IMR-90 (cell line): Measurements from ENCODE around the gene NR1H2. TPM values are rescaled to one million over a fixed set of nuclear protein-coding genes. Genes with fewer than 3 reads are reported as not detected.

Experiments
- ATAC-seq: fragments of 200-7000 bp; cut with Tn5 transposase; 2 replicates; pipeline ENCODE4 v1.9.1; 2020; ENCODE audit warnings: low read depth, mild to moderate bottlenecking, moderate library complexity
- BruUV-seq: library from RNA; stranded (reverse); fragments of 400-500 nt; replicated peaks from 2 replicates; lab custom pipeline; 2021; lab: Mats Ljungman, UMichigan
- CTCF ChIA-PET: fragments of 300-600 bp; formaldehyde crosslinking; extraction: SDS; loops from one replicate; lab custom pipeline; 2021; ENCODE audit warnings: antibody characterized with exemption; lab: Yijun Ruan, JAX
- POLR2A ChIA-PET: fragments of 300-600 bp; sonication (Branson Sonifier 250); formaldehyde crosslinking; loops from one replicate; lab custom pipeline; 2022; ENCODE audit warnings: antibody characterized with exemption; ENCODE audit not compliant: unreplicated experiment; lab: Charles Lee
- DNase-seq: peaks from one replicate; pipeline ENCODE4 v3.0.0; 2013
- H2AFZ ChIP-seq: replicated peaks from 2 replicates; pipeline ENCODE3; 2013; ENCODE audit warnings: low read length, mild to moderate bottlenecking; ENCODE audit not compliant: poor library complexity
- H2AK5ac ChIP-seq: 2 replicates; pipeline ENCODE4 v1.6.1; 2013; ENCODE audit warnings: low read depth, low read length, inconsistent platforms
- H2AK9ac ChIP-seq: replicated peaks from 2 replicates; pipeline ENCODE3; 2013; ENCODE audit warnings: mild to moderate bottlenecking, low read depth, low read length, moderate library complexity; ENCODE audit not compliant: poor library complexity
- H2BK120ac ChIP-seq: 2 replicates; pipeline ENCODE4 v1.6.1; 2013; ENCODE audit warnings: low read depth, low read length, inconsistent platforms
- H2BK15ac ChIP-seq: 3 replicates; pipeline ENCODE4 v1.6.1; 2013; ENCODE audit warnings: low read depth, low read length, inconsistent platforms
- H2BK20ac ChIP-seq: 2 replicates; pipeline ENCODE4 v1.6.1; 2013; ENCODE audit warnings: low read depth, mild to moderate bottlenecking, inconsistent platforms, low read length, moderate library complexity
- H2BK5ac ChIP-seq: 2 replicates; pipeline ENCODE4 v1.6.1; 2013; ENCODE audit warnings: mild to moderate bottlenecking, low read depth, low read length, inconsistent platforms; ENCODE audit not compliant: poor library complexity, severe bottlenecking
- H3K14ac ChIP-seq: replicated peaks from 2 replicates; pipeline ENCODE4 v1.6.1; 2013; ENCODE audit warnings: low read depth, low read length, inconsistent platforms
- H3K18ac ChIP-seq: 2 replicates; pipeline ENCODE4 v1.6.1; 2013; ENCODE audit warnings: low read depth, low read length, control low read depth
- H3K23ac ChIP-seq: 2 replicates; pipeline ENCODE4 v1.6.1; 2013; ENCODE audit warnings: low read depth, low read length, inconsistent platforms
- H3K27ac ChIP-seq: 2 replicates; pipeline ENCODE4 v1.5.1; 2013; ENCODE audit warnings: mild to moderate bottlenecking, control low read depth, low read length; ENCODE audit not compliant: insufficient read depth
- H3K27me3 ChIP-seq: 2 replicates; pipeline ENCODE4 v1.6.1; 2013; ENCODE audit warnings: low read length; ENCODE audit not compliant: control insufficient read depth, insufficient read depth
- H3K36me3 ChIP-seq: 2 replicates; pipeline ENCODE4 v1.6.1; 2013; ENCODE audit warnings: low read length, mixed read lengths; ENCODE audit not compliant: control insufficient read depth, insufficient read depth
- H3K4ac ChIP-seq: 2 replicates; pipeline ENCODE4 v1.6.1; 2013; ENCODE audit warnings: low read depth, low read length, inconsistent platforms
- H3K4me1 ChIP-seq: 2 replicates; pipeline ENCODE4 v1.6.1; 2013; ENCODE audit warnings: low read length, mixed read lengths; ENCODE audit not compliant: control insufficient read depth, insufficient read depth
- H3K4me2 ChIP-seq: 2 replicates; pipeline ENCODE4 v1.6.1; 2013; ENCODE audit warnings: low read depth, mild to moderate bottlenecking, control low read depth, low read length, moderate library complexity
- H3K4me3 ChIP-seq: 2 replicates; pipeline ENCODE4 v1.5.1; 2013; ENCODE audit warnings: low read depth, mild to moderate bottlenecking, control low read depth, low read length, moderate library complexity; ENCODE audit not compliant: insufficient read depth
- H3K56ac ChIP-seq: 2 replicates; pipeline ENCODE4 v1.6.1; 2013; ENCODE audit warnings: low read length, inconsistent platforms; ENCODE audit not compliant: insufficient read depth; ENCODE audit errors: extremely low read depth
- H3K79me1 ChIP-seq, 2 experiments: 2 replicates each; pipeline ENCODE4 v1.6.1; 2013; ENCODE audit warnings: low read length in 2 of 2, inconsistent platforms in 1 of 2, low read depth in 1 of 2
- H3K9ac ChIP-seq: 2 replicates; pipeline ENCODE4 v1.6.1; 2013; ENCODE audit warnings: low read depth, low read length, control low read depth
- H3K9me1 ChIP-seq: 2 replicates; pipeline ENCODE4 v1.6.1; 2013; ENCODE audit warnings: low read length, inconsistent platforms; ENCODE audit not compliant: insufficient read depth
- H3K9me3 ChIP-seq: 2 replicates; pipeline ENCODE4 v1.6.1; 2013; ENCODE audit warnings: low read length; ENCODE audit not compliant: control insufficient read depth, insufficient read depth
- H4K20me1 ChIP-seq: 2 replicates; pipeline ENCODE4 v1.6.1; 2013; ENCODE audit warnings: low read length, inconsistent platforms; ENCODE audit not compliant: insufficient read depth
- H4K5ac ChIP-seq: 2 replicates; pipeline ENCODE4 v1.6.1; 2013; ENCODE audit warnings: mild to moderate bottlenecking, low read depth, low read length, control low read depth
- H4K8ac ChIP-seq, 2 experiments: 2 replicates each; pipeline ENCODE4 v1.6.1; 2013; ENCODE audit warnings: low read depth in 2 of 2, low read length in 2 of 2, control low read depth in 1 of 2, inconsistent platforms in 1 of 2
- H4K91ac ChIP-seq: 2 replicates; pipeline ENCODE4 v1.6.1; 2013; ENCODE audit warnings: low read depth, low read length, inconsistent platforms; ENCODE audit not compliant: insufficient read depth
- BHLHE40 ChIP-seq: fragments of 150-350 bp; IDR thresholded peaks from 2 replicates; pipeline ENCODE4 v1.6.1; 2016; ENCODE audit warnings: mild to moderate bottlenecking, low read depth, low read length
- CEBPB ChIP-seq: IDR thresholded peaks from 2 replicates; pipeline ENCODE4 v1.6.1; 2012; ENCODE audit warnings: low read depth, low read length, improper control_type of control experiment
- CHD1 ChIP-seq: IDR thresholded peaks from 2 replicates; pipeline ENCODE4 v1.6.1; 2012; ENCODE audit warnings: low read depth, low read length, improper control_type of control experiment
- FOS ChIP-seq: fragments of 150-350 bp; IDR thresholded peaks from 2 replicates; pipeline ENCODE4 v1.6.1; 2016; ENCODE audit warnings: low read depth, low read length
- MAFK ChIP-seq: IDR thresholded peaks from 2 replicates; pipeline ENCODE4 v1.6.1; 2012; ENCODE audit warnings: low read depth, low read length, improper control_type of control experiment
- MAZ ChIP-seq: IDR thresholded peaks from 2 replicates; pipeline ENCODE4 v1.6.1; 2012; ENCODE audit warnings: low read depth, mild to moderate bottlenecking, low read length, improper control_type of control experiment, moderate library complexity, borderline replicate concordance
- MXI1 ChIP-seq: IDR thresholded peaks from 2 replicates; pipeline ENCODE4 v1.6.1; 2012; ENCODE audit warnings: low read depth, mild to moderate bottlenecking, low read length, moderate library complexity, borderline replicate concordance
- NFE2L2 ChIP-seq: fragments of 150-350 bp; IDR thresholded peaks from 2 replicates; pipeline ENCODE4 v1.6.1; 2016; ENCODE audit warnings: low read depth, mild to moderate bottlenecking, low read length
- POLR2A ChIP-seq: IDR thresholded peaks from 2 replicates; pipeline ENCODE4 v1.6.1; 2012; ENCODE audit warnings: mild to moderate bottlenecking, low read depth, low read length
- RAD21 ChIP-seq: IDR thresholded peaks from 2 replicates; pipeline ENCODE4 v1.6.1; 2012; ENCODE audit warnings: low read length, improper control_type of control experiment
- RCOR1 ChIP-seq: IDR thresholded peaks from 2 replicates; pipeline ENCODE4 v1.6.1; 2012; ENCODE audit warnings: mild to moderate bottlenecking, low read length, improper control_type of control experiment; ENCODE audit not compliant: insufficient replicate concordance
- RFX5 ChIP-seq: IDR thresholded peaks from 2 replicates; pipeline ENCODE4 v1.8.0; 2012; ENCODE audit warnings: low read depth, mild to moderate bottlenecking, low read length, moderate library complexity
- SMC3 ChIP-seq: fragments of 150-350 bp; IDR thresholded peaks from 2 replicates; pipeline ENCODE4 v1.6.1; 2016; ENCODE audit warnings: low read depth, mild to moderate bottlenecking, antibody characterized with exemption, low read length, moderate library complexity
- WGBS, 2 experiments: methylation state at CpG; one replicate each; pipeline versions ENCODE4 v1.1.5 to v1.1.7; 2013; ENCODE audit warnings: missing lambda C conversion rate in 2 of 2; ENCODE audit not compliant: insufficient read length in 1 of 2; ENCODE audit errors: extremely low coverage in 2 of 2; 5-methylcytosine and 5-hydroxymethylcytosine counted together
- dilution Hi-C: fragments of 300-500 bp; cut with HindIII; formaldehyde crosslinking; loops from one replicate; pipeline ENCODE4 v1.14.3; 2018; ENCODE audit warnings: low sequenced_read_pairs; ENCODE audit not compliant: unreplicated experiment
- in situ Hi-C: fragments of 300-500 bp; cut with MboI; formaldehyde crosslinking; loops from 3 replicates; pipeline ENCODE4 v1.14.3; 2019; ENCODE audit warnings: low sequenced_read_pairs, inconsistent platforms, mixed read lengths
- intact Hi-C: fragments of 100-400 bp; cut with micrococcal nuclease; formaldehyde crosslinking; loops from 2 replicates; pipeline ENCODE4 v1.10.0; 2022
- polyA plus RNA-seq, 3 experiments: library from polyadenylated mRNA; depleted of rRNA; stranded (reverse); fragments of >200 nt; gene quantifications; 2 replicates each; pipeline ENCODE4 v1.2.3, GENCODE V29; 2012; ENCODE audit warnings: low replicate concordance in 1 of 3
- total RNA-seq: library from RNA; depleted of rRNA; stranded (reverse); fragments of >200 nt; gene quantifications from 2 replicates; pipeline ENCODE4 v1.2.3, GENCODE V29; 2012
- TF ChIP-seq, protein P1 (sequence below): fragments of 150-350 bp; IDR thresholded peaks from 2 replicates; pipeline ENCODE4 v1.6.1; 2017; ENCODE audit warnings: mild to moderate bottlenecking, antibody characterized with exemption, low read length, low read depth
- TF ChIP-seq, protein P2 (sequence below): conservative IDR thresholded peaks from 2 replicates; pipeline ENCODE4 v1.5.1; 2012; ENCODE audit warnings: mild to moderate bottlenecking, low read depth, low read length, improper control_type of control experiment
- TF ChIP-seq, protein P3 (sequence below): fragments of 150-350 bp; IDR thresholded peaks from 2 replicates; pipeline ENCODE4 v1.6.1; 2016; ENCODE audit warnings: low read depth, mild to moderate bottlenecking, low read length, moderate library complexity, borderline replicate concordance

Gene NR1H2
- total and polyA plus RNA-seq, 2 of the 4 experiments (the other 2 are of a cell fraction), result 37.8 to 48.4 TPM

DNA sequence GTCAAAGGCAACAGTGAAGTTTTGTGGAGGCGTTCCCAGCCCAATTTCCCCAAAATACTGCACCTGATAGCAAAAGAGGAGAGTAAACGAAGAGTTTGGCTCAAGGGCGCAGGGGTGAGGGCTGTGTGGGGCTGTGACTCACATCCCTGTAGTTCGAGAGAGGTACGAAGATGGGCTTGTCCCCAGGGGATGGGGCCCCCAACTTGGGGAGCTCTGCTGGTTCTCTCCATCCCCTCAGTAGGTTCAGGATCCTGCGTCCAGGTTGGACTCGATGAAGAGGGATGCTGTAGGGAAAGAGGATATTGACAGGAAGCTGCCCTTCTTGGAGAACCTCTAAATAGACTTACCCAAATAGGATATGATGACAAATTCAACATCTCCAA, 14.2 kb upstream of the NR1H2 start:
- Histone ChIP-seq H3K27me3 (peaks cover 8% of the 10 kb centered on the region), H2AFZ (no peak overlapping the region), H2BK120ac (no peak overlapping the region), H4K20me1 (no peaks in the 10 kb centered on the region), H3K56ac (no peak overlapping the region), H2BK20ac (no peak overlapping the region), H3K4me1 (no peaks in the 10 kb centered on the region), H3K9me3 (no peaks in the 10 kb centered on the region), H2AK9ac (no peak overlapping the region), H3K9ac (no peak overlapping the region), H4K91ac (no peak overlapping the region), H3K18ac (no peak overlapping the region), H3K14ac (no peak overlapping the region), H3K36me3 (no peaks in the 10 kb centered on the region), H3K79me1 (no peaks in the 10 kb centered on the region), H2BK15ac (no peak overlapping the region), H3K9me1 (no peaks in the 10 kb centered on the region), H2BK5ac (no peak overlapping the region), H2AK5ac (no peak overlapping the region), H3K27ac (no peak overlapping the region), H3K4me3 (no peak overlapping the region), H3K4ac (no peak overlapping the region), H3K4me2 (no peak overlapping the region), H3K23ac (no peak overlapping the region), H4K5ac (no peak overlapping the region), H4K8ac (no peak overlapping the region)
- WGBS, 2 experiments, result no CpG with 5 or more reads among the region's 7 CpGs
- dilution Hi-C loops (no loop called here), in situ Hi-C loops (loop anchor here (10.0 kb wide), 2 partner anchors 343 to 563 kb away; no protein-coding TSS in a partner anchor), intact Hi-C loops (no loop called here)
- no TSS peak for BruUV-seq
- POLR2A ChIA-PET, result no interaction called here
- TF ChIP-seq NFE2L2 (no peak), BHLHE40 (no peak), POLR2A (no peak), RAD21 (no peak), RCOR1 (no peak), CEBPB (no peak), CHD1 (no peak), RFX5 (no peak), MAZ (no peak), MXI1 (no peak), FOS (no peak), SMC3 (no peak), MAFK (no peak)
- TF ChIP-seq, protein P1, sequence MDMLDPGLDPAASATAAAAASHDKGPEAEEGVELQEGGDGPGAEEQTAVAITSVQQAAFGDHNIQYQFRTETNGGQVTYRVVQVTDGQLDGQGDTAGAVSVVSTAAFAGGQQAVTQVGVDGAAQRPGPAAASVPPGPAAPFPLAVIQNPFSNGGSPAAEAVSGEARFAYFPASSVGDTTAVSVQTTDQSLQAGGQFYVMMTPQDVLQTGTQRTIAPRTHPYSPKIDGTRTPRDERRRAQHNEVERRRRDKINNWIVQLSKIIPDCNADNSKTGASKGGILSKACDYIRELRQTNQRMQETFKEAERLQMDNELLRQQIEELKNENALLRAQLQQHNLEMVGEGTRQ, result no peak
- TF ChIP-seq, protein P2, sequence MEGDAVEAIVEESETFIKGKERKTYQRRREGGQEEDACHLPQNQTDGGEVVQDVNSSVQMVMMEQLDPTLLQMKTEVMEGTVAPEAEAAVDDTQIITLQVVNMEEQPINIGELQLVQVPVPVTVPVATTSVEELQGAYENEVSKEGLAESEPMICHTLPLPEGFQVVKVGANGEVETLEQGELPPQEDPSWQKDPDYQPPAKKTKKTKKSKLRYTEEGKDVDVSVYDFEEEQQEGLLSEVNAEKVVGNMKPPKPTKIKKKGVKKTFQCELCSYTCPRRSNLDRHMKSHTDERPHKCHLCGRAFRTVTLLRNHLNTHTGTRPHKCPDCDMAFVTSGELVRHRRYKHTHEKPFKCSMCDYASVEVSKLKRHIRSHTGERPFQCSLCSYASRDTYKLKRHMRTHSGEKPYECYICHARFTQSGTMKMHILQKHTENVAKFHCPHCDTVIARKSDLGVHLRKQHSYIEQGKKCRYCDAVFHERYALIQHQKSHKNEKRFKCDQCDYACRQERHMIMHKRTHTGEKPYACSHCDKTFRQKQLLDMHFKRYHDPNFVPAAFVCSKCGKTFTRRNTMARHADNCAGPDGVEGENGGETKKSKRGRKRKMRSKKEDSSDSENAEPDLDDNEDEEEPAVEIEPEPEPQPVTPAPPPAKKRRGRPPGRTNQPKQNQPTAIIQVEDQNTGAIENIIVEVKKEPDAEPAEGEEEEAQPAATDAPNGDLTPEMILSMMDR, result no peak
- TF ChIP-seq, protein P3, sequence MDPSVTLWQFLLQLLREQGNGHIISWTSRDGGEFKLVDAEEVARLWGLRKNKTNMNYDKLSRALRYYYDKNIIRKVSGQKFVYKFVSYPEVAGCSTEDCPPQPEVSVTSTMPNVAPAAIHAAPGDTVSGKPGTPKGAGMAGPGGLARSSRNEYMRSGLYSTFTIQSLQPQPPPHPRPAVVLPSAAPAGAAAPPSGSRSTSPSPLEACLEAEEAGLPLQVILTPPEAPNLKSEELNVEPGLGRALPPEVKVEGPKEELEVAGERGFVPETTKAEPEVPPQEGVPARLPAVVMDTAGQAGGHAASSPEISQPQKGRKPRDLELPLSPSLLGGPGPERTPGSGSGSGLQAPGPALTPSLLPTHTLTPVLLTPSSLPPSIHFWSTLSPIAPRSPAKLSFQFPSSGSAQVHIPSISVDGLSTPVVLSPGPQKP, result no peak
- ATAC-seq (no peak), DNase-seq (no peak)
- CTCF ChIA-PET, result no interaction called here
